ENCODE results near the gene DHFR. TPM values are rescaled to one million over a fixed set of nuclear protein-coding genes. Genes with fewer than 3 reads are reported as not detected.

Gene DHFR
- polyA plus RNA-seq, 2 of the 4 experiments (the other 2 are of a cell fraction) = 61.3 to 91.1 TPM

DNA sequence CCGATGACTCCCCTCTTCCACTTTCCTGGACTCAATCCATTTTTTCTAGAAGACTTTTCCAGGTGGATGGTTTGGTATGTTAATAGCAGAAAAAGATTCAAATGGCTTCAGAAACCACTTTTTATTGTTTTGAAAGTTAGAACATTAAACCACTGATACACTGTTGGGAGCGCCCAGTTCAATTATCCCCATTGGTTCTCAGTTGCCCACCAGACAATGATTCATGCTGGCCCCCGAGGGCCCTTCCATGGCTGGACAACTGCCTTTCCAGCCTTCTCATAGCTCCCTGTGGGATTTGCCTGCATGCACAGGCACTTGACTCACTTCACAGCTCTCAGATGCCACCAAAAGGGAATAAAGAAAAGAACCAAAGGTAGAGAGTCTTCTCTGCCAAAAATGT is 63.4 kb downstream of the DHFR start (continued):
- TF ChIP-seq PHF8 (IDR thresholded peaks at IDR 0.05; ENCODE audit: borderline replicate concordance, low read depth) = no peak
- TF ChIP-seq JUNB (IDR thresholded peaks at IDR 0.05) = no peak
- no peak for TF ChIP-seq POLR2AphosphoS2 (conservative IDR thresholded peaks at IDR 0.05; ENCODE audit: low read length)
- no peak for TF ChIP-seq HOXA7 (CRISPR knock-in tag; IDR thresholded peaks at IDR 0.05)

DNA sequence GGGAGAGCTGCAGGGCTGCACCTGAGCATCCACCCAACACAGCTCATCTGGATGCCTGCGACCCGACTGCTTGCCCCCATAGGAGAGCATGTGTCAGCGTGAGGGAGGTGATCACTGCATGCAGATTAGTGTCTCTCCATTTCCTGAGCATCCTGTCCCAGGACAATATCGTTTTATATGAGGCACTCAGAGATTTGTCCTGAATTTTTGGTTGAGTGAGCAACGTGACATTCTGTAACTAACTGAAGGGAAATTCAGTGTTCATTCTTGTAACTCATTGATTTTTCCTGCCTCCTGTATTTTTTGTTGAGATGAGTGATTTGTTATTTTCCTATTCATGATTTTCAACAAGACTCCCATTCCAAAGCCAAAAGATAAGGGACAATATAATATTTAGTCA is 64.0 kb downstream of the DHFR start:
- CTCF ChIA-PET = no interaction called here
- no peak for ATAC-seq

DNA sequence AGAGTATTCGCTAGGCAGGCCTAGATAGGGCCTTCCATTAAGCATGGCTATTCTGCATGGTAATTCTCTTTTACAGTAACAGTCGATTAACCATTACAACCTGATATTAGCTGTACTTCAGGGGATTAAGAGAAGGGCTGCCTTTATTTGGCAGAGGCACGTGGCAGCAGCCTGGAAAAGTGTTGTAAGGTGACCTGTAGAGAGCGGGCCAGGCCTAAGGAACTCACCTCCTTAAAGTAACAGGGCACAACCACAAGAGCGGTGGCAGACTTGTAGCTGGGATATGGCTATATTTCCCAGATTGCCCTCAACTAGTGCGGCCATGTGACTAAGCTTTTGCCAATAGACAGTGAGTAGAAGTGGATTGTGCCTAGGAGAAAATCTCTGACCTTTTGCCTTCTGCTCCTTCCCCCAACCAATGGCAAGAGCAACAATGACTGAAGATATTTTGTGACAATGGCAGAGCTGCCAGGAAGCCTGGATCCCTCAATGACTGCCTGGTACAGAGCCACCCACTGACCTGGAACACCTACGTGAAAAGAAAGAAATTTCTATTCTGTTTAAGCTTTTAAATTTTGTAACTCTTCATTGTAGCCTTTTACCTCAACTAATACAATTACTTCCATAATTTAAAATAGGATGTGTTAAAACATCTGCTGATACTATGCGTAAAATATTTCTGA is 65.8 kb downstream of the DHFR start:
- Histone ChIP-seq H3K4me3 (no peak overlapping the region), H3K27ac (no peak overlapping the region), H3K4me1 (no peaks in the 10 kb centered on the region), H3K9me3 (no peaks in the 10 kb centered on the region), H3K4me2 (no peak overlapping the region)
- POLR2A ChIA-PET = no interaction called here
- TF ChIP-seq FOSL2 (IDR thresholded peaks at IDR 0.05) (no peak), FOSL2 (CRISPR knock-in tag; IDR thresholded peaks at IDR 0.05) (no peak), ESRRA (IDR thresholded peaks at IDR 0.05; ENCODE audit: borderline replicate concordance, low read length) (no peak), CBX8 (IDR thresholded peaks at IDR 0.05) (no peak), ZNF302 (CRISPR knock-in tag; IDR thresholded peaks at IDR 0.05) (no peak)
- TF ChIP-seq, protein P1, sequence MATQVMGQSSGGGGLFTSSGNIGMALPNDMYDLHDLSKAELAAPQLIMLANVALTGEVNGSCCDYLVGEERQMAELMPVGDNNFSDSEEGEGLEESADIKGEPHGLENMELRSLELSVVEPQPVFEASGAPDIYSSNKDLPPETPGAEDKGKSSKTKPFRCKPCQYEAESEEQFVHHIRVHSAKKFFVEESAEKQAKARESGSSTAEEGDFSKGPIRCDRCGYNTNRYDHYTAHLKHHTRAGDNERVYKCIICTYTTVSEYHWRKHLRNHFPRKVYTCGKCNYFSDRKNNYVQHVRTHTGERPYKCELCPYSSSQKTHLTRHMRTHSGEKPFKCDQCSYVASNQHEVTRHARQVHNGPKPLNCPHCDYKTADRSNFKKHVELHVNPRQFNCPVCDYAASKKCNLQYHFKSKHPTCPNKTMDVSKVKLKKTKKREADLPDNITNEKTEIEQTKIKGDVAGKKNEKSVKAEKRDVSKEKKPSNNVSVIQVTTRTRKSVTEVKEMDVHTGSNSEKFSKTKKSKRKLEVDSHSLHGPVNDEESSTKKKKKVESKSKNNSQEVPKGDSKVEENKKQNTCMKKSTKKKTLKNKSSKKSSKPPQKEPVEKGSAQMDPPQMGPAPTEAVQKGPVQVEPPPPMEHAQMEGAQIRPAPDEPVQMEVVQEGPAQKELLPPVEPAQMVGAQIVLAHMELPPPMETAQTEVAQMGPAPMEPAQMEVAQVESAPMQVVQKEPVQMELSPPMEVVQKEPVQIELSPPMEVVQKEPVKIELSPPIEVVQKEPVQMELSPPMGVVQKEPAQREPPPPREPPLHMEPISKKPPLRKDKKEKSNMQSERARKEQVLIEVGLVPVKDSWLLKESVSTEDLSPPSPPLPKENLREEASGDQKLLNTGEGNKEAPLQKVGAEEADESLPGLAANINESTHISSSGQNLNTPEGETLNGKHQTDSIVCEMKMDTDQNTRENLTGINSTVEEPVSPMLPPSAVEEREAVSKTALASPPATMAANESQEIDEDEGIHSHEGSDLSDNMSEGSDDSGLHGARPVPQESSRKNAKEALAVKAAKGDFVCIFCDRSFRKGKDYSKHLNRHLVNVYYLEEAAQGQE (IDR thresholded peaks at IDR 0.05) = no peak
- TF ChIP-seq, protein P2, sequence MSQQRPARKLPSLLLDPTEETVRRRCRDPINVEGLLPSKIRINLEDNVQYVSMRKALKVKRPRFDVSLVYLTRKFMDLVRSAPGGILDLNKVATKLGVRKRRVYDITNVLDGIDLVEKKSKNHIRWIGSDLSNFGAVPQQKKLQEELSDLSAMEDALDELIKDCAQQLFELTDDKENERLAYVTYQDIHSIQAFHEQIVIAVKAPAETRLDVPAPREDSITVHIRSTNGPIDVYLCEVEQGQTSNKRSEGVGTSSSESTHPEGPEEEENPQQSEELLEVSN (IDR thresholded peaks at IDR 0.05; ENCODE audit: borderline replicate concordance, low read depth) = no peak
- TF ChIP-seq, protein P3, sequence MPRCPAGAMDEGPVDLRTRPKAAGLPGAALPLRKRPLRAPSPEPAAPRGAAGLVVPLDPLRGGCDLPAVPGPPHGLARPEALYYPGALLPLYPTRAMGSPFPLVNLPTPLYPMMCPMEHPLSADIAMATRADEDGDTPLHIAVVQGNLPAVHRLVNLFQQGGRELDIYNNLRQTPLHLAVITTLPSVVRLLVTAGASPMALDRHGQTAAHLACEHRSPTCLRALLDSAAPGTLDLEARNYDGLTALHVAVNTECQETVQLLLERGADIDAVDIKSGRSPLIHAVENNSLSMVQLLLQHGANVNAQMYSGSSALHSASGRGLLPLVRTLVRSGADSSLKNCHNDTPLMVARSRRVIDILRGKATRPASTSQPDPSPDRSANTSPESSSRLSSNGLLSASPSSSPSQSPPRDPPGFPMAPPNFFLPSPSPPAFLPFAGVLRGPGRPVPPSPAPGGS (IDR thresholded peaks at IDR 0.05) = no peak
- DNase-seq (ENCODE audit: low read depth in 1 of 2, low spot score in 1 of 2) (no peak), ATAC-seq (no peak), FAIRE-seq (no peak)
- 76% methylated on average over 8 of the region's 8 CpGs for WGBS (ENCODE audit: missing lambda C conversion rate)
- CTCF ChIA-PET = interaction anchor here (1.0 kb wide), 1 partner anchor 21 kb away, joined by 3 read pairs; no protein-coding TSS in a partner anchor

More for the DNA sequence above, 64.0 kb downstream of the DHFR start:
- H3K4me2 ChIP-seq = no peak overlapping the region
- FAIRE-seq = no peak
- WGBS (ENCODE audit: missing lambda C conversion rate) = 66% methylated on average over 5 of the region's 5 CpGs
- DNase-seq (ENCODE audit: low read depth in 1 of 2, low spot score in 1 of 2) = no peak
- no peak overlapping the region for H3K4me3 ChIP-seq
- no peak for TF ChIP-seq RFX5 (IDR thresholded peaks at IDR 0.05)
- no peak for TF ChIP-seq HOXB13 (CRISPR knock-in tag; IDR thresholded peaks at IDR 0.05; ENCODE audit: low read depth)
- TF ChIP-seq RCOR1 (IDR thresholded peaks at IDR 0.05; ENCODE audit: low read depth, low read length) = no peak
- no peak for TF ChIP-seq RNF2 (IDR thresholded peaks at IDR 0.05; ENCODE audit: borderline replicate concordance, low read depth)
- TF ChIP-seq POLR2A (IDR thresholded peaks at IDR 0.05; ENCODE audit: low read length) = no peak
- TF ChIP-seq BHLHE40 (IDR thresholded peaks at IDR 0.05; ENCODE audit: low read depth, low read length) = no peak
- TF ChIP-seq, protein P4, sequence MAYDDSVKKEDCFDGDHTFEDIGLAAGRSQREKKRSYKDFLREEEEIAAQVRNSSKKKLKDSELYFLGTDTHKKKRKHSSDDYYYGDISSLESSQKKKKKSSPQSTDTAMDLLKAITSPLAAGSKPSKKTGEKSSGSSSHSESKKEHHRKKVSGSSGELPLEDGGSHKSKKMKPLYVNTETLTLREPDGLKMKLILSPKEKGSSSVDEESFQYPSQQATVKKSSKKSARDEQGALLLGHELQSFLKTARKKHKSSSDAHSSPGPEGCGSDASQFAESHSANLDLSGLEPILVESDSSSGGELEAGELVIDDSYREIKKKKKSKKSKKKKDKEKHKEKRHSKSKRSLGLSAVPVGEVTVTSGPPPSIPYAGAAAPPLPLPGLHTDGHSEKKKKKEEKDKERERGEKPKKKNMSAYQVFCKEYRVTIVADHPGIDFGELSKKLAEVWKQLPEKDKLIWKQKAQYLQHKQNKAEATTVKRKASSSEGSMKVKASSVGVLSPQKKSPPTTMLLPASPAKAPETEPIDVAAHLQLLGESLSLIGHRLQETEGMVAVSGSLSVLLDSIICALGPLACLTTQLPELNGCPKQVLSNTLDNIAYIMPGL (CRISPR knock-in tag; IDR thresholded peaks at IDR 0.05; ENCODE audit: borderline replicate concordance) = no peak
- TF ChIP-seq KDM5A (IDR thresholded peaks at IDR 0.05) = no peak
- no peak for TF ChIP-seq CBX8 (IDR thresholded peaks at IDR 0.05)
- no peak for TF ChIP-seq KDM1A (IDR thresholded peaks at IDR 0.05; ENCODE audit: low read depth)
- TF ChIP-seq, protein P5, sequence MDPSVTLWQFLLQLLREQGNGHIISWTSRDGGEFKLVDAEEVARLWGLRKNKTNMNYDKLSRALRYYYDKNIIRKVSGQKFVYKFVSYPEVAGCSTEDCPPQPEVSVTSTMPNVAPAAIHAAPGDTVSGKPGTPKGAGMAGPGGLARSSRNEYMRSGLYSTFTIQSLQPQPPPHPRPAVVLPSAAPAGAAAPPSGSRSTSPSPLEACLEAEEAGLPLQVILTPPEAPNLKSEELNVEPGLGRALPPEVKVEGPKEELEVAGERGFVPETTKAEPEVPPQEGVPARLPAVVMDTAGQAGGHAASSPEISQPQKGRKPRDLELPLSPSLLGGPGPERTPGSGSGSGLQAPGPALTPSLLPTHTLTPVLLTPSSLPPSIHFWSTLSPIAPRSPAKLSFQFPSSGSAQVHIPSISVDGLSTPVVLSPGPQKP (IDR thresholded peaks at IDR 0.05; ENCODE audit: low read depth, low read length) = no peak
- POLR2A ChIA-PET = no interaction called here
- H3K9me3 ChIP-seq = no peaks in the 10 kb centered on the region
- H3K27ac ChIP-seq = no peak overlapping the region
- no peaks in the 10 kb centered on the region for H3K4me1 ChIP-seq

Measured in A549 (cell line).